ENCODE data around the gene FHDC1.
"Not testable (repeated sequence)": the region's sequence is repeated elsewhere in the genome, so short reads cannot be mapped to it uniquely, and the experiment has no call there.

Gene FHDC1, protein sequence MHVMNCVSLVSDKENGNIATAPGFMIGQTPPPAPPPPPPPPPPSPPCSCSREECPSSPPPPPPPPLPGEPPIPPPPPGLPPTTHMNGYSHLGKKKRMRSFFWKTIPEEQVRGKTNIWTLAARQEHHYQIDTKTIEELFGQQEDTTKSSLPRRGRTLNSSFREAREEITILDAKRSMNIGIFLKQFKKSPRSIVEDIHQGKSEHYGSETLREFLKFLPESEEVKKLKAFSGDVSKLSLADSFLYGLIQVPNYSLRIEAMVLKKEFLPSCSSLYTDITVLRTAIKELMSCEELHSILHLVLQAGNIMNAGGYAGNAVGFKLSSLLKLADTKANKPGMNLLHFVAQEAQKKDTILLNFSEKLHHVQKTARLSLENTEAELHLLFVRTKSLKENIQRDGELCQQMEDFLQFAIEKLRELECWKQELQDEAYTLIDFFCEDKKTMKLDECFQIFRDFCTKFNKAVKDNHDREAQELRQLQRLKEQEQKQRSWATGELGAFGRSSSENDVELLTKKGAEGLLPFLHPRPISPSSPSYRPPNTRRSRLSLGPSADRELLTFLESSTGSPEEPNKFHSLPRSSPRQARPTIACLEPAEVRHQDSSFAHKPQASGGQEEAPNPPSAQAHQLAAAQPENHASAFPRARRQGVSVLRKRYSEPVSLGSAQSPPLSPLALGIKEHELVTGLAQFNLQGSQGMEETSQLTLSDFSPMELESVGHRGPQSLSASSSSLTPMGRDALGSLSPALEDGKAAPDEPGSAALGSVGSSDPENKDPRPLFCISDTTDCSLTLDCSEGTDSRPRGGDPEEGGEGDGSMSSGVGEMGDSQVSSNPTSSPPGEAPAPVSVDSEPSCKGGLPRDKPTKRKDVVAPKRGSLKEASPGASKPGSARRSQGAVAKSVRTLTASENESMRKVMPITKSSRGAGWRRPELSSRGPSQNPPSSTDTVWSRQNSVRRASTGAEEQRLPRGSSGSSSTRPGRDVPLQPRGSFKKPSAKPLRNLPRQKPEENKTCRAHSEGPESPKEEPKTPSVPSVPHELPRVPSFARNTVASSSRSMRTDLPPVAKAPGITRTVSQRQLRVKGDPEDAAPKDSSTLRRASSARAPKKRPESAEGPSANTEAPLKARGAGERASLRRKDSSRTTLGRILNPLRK

DNA sequence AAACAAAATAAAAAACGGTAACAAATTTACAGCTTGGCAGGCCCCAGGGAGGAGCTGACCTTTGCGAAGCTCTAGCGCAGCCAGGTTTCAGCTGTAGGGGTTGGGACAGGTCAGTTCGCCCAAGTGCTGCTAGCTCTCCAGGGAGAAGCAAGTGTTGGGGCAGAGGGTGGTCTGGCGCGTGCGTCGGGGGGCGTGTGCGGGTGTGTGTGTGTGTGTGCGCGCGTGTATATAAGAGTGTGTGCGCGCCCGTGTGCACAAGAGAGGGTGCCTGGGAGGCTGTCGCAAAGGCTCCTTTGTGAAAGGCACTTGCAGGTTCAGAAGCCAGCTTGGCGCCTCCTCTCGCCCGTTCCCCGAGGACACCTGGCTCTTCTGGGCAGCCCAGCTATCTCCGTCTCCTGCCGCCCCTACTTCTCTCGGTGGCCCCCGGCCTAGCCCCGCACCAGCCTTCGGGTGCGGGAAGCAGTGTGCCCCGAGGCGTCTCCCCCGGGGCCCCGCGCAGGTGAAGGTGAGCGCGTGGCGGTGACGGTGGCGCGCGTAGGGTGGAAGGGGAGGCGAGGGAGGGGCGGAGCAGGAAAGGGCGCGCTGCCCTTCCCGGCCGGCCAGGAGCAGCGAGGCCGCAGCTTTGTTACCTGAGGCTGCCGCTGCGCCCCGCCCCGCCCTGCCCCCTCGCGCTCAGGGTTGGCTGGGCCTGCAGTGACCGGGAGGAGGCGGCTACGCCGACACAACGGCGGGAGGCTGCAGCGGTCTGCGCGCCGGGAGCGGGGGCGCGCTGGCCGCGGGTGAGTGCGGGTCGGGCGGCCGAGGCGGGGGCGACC lies at the start of gene FHDC1:
Gene FHDC1 (plus strand): TSS at position 693 of the 815 bp plus-strand sequence. CDS start 6,735 bp downstream, outside the sequence.
- no peak for DNase-seq

GRCh38 chr4:152887981-152888380 lies 48.1 kb upstream of the FHDC1 start:
- no peak for DNase-seq

- no peak for DNase-seq
Measured at GRCh38 chr4:152892974-152893373, 43.1 kb upstream of the FHDC1 start.

DNA sequence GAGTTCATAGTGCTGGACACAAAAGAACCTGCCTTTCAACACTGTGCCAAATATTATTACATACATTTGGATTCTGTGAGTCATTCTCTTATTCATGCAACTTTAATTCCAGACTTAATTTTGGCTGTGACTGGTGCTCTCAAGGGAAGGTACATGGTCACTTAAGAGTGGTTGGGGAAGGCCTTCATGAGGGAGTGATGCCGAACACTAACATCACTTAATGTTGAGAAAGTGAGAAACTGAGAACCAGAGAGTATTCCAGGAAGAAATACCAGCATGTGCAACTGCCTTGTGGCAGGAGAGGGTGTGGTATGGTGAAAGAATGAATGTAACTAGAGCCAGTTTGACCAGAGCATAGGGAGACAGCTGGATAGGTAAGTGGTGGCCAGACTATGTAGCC lies 41.5 kb upstream of the FHDC1 start:
- no peak for DNase-seq

- no peak for DNase-seq
Measured at GRCh38 chr4:152896811-152897210, 39.3 kb upstream of the FHDC1 start.

DNA sequence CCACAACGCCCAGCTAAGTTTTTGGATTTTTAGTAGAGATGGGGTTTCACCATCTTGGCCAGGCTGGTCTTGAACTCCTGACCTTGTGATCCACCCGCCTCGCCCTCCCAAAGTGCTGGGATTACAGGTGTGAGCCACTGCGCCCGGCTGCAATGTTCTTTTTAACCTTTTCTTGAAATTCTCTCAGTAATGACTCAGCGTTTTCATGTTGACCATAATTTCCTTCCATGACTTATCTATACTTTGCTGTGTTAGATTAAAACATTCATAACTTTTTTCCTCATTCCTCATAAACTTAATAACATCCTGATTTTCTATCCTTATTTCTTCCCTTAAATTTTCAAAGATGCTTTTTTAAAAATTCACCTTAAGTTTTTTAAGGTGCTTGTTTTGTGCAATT lies 38.0 kb upstream of the FHDC1 start:
- not testable (repeated sequence) for DNase-seq

- no peak for DNase-seq
Measured at GRCh38 chr4:152898606-152899005, 37.5 kb upstream of the FHDC1 start.

GRCh38 chr4:152900395-152900794 lies 35.7 kb upstream of the FHDC1 start:
- no peak for DNase-seq

DNA sequence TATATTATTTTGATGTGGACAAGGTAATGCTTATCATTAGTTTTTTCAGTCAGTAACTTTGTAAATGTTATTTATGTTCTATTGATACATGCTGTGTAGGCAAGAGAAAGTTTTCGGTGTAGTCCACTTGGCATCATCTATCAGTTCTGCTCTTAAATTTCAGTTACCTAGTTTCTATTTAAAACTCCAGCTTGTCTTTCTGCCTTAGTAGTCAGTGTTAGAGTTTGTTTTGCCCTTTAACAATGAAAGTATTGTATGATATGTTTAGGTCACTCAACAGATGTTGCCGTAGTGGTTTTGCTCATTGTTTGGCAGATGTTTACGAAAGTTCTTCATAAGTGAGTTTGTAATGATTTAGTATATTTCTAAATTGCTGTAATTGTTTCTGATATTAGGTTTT lies 34.9 kb upstream of the FHDC1 start:
- no peak for DNase-seq

- no peak for DNase-seq
Measured at GRCh38 chr4:152903658-152904057, 32.5 kb upstream of the FHDC1 start.

DNA sequence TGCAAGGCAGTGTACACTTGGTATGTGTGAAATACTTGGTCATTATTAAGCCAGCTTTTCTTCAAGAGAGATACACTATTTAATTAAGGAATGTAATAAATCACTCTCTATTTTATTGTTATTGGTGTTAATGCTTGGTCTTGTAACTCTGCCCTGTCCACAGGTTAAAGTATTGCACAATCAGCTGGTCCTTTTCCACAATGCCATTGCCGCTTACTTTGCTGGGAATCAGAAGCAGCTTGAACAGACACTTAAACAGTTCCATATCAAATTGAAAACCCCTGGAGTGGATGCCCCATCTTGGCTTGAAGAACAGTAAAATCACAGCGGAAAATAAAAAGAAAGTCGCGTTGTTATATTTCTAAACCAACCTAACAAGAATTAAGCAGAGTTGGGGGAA lies 26.2 kb upstream of the FHDC1 start:
- no peak for DNase-seq

DNA sequence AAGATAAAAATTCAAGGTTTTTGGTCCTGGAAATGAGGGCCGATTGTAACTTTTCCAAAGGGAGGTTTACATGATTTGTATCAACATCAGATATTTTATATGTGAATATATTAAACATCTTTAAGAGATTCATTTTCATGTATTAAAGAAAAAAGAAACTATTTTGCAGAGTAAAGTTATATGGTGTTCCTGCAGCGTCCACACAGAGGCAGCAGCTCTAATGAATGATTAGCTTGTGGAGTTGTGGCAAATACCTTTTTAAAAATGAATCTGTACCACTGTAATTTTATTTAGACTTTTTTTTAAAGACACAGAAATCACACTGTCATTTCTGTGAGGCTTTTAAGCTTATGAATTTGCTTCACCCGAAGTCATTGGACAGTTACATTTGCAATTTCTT lies 25.6 kb upstream of the FHDC1 start:
- no peak for DNase-seq

DNA sequence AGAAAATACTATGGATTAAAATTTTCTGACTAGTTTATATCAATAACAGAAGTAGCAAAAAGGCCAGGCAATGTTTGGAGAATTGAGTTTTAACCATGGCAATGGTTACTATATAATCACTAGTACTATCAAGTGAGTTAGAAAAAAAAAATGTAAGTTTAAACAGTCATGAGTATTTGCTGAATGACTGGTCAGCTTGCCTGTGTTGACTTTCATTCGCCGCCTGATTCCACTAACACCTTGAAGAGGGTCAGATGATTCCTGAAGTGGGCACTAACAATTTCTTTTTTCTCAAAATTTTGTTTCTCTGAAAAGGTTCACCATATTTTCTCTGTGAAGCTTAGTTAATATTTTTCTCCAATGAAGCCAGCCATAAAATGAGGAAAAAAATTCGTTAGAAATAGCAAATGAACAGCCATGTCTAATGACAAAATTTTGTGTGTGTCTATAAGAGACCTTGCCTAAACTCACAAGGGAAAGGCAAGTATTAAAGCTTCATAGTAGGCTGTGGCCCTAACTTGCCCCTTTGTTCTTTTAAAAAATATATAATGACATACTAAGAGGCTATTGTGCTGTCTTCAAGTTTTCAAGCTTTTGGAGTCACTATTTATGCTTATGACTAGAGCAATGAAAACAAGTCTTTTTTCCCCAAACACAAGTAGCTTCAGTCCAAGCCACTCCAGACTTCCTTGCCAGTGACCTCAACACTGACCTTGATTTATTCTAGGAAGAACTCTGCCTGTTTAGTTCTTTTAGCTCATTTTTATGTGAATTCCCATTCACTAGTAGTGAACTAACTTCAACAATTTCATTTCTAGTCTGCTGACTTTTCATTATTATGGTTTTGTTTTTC lies 18.4 kb upstream of the FHDC1 start:
- no peak for DNase-seq

DNA sequence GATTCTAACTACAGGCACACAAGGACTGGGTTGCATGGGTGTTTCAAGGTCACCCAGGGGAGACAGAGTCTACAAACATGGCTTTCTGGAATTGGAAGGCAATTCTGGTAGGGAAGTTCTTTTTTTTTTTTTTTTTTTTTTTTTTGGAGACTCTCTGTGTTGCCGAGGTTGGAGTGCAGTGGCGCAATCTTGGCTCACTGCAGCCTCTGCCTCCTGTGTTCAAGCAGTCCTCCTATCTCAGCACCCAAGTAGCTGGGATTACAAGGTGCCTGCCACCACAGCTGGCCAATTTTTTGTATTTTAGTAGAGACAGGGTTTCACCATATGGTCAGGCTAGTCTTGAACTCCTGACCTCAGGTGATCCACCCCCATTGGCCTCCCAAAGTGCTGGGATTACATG lies 16.3 kb upstream of the FHDC1 start:
- DNase-seq: no peak

- no peak for DNase-seq
Measured at GRCh38 chr4:152920768-152921167, 15.4 kb upstream of the FHDC1 start.

- no peak for DNase-seq
Measured at GRCh38 chr4:152921284-152921683, 14.8 kb upstream of the FHDC1 start.

DNA sequence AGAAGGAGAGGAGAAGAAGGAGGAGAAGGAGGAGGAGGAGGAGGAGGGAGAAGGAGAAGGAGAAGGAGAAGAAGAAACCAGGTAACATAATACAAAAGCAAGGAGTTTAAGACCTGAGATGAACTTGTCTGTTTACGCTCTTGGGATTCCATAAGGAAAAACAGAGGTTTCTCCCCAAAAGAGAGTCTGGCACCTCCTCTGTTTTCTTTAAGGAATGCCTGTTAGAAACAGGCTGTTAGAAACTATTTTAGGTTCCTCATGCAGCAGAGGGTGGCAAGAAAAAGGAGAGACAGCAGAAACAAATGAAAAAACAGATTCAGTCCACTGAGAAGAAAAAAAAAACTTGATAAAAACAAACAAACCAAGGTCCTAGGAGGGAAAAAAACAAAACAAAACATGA lies 10.3 kb upstream of the FHDC1 start:
- no peak for DNase-seq

DNA sequence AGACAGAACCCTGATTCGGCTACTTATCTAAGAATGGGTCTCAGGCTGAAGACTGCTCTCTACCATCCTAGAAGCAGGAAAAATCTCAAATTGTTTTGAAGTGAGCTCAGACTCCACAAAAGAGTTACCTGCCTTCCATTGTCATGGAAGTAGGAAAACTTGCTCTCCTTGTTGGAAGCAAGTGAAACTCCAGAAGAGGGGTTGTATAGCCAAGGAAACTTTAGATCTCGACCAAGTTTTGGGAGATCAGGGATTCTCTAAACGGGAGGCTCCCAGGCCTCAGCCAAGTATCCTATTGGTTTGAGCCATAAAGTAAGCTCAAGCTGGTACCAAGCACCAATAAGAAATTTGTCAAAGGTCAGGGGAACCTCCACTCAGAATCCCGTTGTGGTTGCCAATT lies 9.2 kb upstream of the FHDC1 start:
- no peak for DNase-seq

DNA sequence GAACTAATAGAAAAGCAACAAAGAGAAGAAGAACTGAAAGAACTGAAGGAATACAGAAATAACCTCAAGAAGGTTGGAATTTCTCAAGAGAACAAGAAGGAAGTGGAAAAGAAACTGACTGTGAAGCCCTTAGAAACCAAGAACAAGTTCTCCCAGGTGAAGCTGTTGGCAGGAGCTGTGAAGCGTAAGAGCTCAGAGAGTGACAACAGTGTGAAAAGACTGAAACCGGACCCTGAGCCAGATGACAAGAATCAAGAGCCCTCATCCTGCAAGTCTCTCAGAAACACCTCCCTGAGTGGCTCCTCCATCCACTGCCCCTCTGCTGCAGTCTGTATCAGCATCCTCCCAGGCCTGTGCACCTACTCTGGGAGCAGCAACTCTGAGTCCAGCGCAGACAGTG lies 8.4 kb upstream of the FHDC1 start:
- no peak for DNase-seq

GRCh38 chr4:152928286-152928685 lies 7.8 kb upstream of the FHDC1 start:
- DNase-seq: no peak

DNA sequence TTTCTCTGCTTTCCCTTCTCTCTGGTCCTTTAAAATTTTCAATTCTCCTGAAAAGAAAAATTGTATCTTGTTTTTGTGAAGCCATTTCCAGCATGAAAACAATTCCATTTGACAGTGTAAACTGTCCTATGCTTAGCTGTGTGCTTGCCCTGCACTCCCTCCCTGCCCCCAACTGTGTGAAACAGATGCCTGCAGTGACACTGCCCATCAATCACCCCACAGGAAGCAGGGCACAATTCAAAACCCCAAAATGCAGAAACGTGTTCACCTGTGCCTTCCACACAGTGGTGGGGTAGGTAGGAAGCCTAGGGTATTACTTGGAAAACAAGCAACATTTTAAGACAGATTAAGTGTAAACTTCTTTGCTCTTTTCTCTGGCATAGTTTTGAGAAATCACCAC lies 6.2 kb upstream of the FHDC1 start:
- DNase-seq: no peak

GRCh38 chr4:152935143-152935542 lies 980 bp upstream of the FHDC1 start:
- DNase-seq: no peak

Data from T1000 (cell line).